ENCODE results near the gene ZNF444.
"Not testable (repeated sequence)": the region's sequence is repeated elsewhere in the genome, so short reads cannot be mapped to it uniquely, and the experiment has no call there.

Gene ZNF444

GRCh38 chr19:56191115-56191514, 50.0 kb downstream of the ZNF444 start:
- no peak for DNase-seq

- no peak for DNase-seq
Measured at GRCh38 chr19:56191711-56192110, 50.6 kb downstream of the ZNF444 start.

DNA sequence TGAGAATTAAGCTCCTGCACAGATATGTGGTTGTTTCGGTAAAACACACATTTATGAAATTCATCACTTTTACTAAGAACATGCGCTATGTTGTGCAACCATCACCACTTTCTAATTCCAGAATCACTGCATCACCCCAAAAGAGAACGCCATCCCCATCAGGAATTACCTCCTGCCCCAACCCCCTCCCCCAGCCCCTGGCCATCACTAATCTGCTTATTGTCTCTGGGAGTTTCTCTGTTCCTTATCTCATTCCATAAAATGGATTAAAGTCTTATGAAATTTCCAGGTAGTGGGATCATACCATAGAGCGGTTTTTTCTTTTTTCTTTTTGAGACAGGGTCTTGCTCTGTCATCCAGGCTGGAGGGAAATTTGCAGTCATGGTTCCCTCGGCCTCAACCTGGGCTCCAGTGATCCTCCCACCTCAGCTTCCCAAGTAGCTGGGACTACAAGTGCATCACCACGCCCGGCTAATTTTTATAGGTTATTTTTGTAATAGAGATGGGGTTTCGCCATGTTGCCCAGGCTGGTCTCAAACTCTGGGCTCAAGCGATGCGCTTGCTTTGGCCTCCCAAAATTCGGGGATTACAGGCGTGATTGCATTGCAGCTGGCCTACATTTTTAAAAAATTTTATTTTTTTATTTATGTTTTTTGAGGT, 53.0 kb downstream of the ZNF444 start:
- no peak for DNase-seq

GRCh38 chr19:56197646-56198045, 56.6 kb downstream of the ZNF444 start, which contains the start of gene ZSCAN5B:
ZSCAN5B (minus strand) TSS chr19:56197783; CDS start chr19:56193052, 4,731 bp downstream.
- DNase-seq: not testable (repeated sequence)

DNA sequence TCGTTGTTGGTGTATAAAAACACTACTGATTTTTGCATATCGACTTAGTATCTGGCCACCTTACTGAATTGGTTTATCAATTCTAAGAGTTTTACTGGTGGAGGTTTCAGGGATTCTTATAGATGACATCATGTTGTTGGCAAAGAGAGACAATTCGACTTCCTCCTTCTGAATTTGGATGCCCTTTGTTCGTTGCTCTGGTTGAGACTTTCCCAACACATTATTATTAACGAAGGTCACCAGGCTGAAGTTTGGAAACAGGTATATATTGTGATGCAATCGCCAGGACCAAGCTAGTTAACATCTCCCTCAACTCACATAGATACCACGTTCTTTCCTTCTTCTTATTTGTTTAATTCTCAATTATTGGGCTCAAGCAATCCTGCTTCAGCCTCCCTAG, 58.6 kb downstream of the ZNF444 start:
- no peak for DNase-seq

DNA sequence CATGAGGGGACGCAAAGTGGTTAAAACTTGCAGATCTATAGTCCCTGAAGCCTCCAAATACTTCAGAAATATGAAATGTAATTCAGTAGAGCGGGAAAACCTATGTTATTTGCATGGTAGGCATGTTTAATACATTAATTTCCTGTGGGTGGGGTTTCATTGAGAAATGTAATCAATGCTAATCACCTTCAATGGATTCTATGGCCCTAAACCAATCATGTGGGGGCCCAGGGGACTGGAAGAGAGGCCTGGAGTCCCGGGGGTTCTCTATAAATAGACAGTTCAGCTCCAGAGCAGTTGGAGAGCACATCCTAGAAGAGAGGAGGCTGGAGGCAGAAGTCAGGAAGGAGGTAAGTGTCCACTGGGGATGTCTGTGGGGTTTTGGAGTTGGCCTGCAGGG, 60.9 kb downstream of the ZNF444 start, which contains the start of gene ZSCAN5C:
Gene ZSCAN5C, plus strand, starts transcription at position 301 of the 400 bp plus-strand sequence. CDS start 3,641 bp downstream, outside the sequence.
- no peak for DNase-seq

DNA sequence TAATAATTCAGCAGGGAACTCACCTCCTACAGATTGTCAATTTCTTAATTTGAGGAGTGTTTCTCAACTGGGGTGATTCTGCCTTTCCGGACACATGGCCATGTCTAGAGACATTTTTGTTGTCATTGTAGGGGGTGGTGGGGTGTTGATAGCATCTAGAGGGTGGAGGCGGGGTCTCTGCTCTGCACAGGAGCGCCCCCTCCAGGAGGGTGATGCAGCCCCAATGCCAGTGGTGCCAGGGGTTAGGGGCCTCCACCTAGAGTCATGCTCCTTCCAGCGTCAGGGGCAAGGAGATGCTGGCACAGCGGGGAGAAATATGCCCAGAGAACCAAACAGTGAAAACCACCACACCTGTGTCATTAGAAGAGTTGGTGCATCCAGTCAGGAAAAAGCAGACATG, 66.5 kb downstream of the ZNF444 start:
- DNase-seq: not testable (repeated sequence)

- DNase-seq: no peak
Measured at GRCh38 chr19:56209091-56209490, 68.0 kb downstream of the ZNF444 start.

DNA sequence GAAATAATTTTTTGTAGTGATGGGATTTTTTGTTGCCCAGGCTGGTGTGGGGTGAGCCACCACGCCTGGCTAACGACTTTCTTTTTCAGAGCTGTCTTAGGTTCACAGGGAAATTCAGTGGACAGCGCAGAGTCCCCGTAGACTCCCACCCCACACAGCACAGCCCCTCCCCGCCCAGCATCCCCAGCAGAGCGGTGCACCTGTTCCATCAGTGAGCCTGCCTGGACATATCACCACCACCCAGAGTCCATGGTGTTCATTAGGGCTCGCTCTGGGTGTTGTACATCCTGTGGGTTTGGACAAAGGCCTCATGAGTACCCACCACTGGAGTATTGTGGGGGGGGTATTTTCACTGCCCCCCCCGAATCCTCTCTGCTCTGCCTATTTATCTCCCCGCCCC, 68.9 kb downstream of the ZNF444 start:
- not testable (repeated sequence) for DNase-seq

All from NCI-H526 treated with DMSO at 0.1 percent for 48 hours (cell line).